ENCODE data around the gene HBE1.
"Not testable (repeated sequence)": the region's sequence is repeated elsewhere in the genome, so short reads cannot be mapped to it uniquely, and the experiment has no call there.

HBE1 gene

DNA sequence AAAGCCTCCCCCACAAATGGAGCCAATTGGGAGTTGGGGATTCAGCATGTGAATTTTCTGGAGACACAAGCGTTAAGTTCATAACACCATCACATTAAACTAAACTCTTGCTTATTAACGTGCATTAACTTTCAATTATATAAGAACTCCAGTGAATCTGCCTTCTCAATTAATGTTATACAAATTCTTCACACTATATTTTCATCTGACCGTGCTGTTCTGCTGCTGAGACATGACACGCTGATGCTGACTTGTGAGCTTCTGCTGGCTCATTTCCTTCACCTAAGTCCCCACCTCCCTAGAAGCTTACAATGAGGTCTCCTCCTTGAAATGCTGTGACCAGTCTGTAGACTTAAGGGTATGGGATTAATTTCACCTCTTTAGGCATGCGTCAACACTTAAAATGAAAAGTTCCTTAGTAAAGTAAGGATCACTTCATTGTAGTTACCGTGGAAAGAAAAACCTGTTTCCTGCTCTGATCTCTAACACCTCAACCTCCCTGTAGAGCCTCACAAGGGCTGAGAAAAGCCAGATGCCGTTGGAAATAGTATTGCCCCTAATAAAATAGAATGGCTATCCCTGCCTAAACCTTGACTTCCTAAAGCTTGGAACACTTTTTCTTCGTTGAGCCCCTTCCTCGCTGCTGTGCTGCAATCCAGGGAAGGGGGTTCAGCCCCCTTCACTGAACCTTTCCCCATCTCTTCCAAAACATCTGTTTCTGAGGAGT lies 17.4 kb downstream of the HBE1 start:
- no peak for DNase-seq

DNA sequence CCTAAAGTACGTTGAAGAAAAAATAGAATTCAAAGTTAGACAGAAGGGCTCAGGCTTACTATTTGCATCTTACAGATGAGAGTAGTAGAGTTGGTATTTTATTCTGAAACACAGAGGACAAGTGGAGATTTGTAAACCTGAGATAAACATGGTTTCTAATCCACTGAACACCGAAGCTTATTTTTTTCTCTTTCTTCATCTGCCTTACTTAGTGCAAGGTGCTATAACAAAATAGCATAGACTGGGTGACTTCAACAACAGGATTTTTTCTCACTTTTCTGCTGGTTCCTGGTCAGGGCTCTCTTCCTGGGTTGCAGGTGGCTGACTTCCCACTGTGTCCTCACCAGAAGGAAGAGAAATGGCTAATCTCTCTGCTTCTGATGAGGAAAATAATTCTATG lies 18.0 kb downstream of the HBE1 start:
- no peak for DNase-seq

- no peak for DNase-seq
Observed at GRCh38 chr11:5250543-5251204, 19.1 kb downstream of the HBE1 start.

DNA sequence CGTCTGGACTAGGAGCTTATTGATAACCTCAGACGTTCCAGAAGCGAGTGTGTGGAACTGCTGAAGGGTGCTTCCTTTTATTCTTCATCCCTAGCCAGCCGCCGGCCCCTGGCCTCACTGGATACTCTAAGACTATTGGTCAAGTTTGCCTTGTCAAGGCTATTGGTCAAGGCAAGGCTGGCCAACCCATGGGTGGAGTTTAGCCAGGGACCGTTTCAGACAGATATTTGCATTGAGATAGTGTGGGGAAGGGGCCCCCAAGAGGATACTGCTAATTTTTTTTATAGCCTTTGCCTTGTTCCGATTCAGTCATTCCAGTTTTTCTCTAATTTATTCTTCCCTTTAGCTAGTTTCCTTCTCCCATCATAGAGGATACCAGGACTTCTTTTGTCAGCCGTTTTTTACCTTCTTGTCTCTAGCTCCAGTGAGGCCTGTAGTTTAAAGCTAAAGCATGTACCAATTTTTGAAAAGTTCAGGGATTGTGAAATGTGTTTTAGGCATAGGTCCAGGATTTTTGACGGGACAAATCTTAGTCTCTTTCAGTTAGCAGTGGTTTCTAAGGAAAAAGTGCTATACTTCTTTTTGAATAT lies 19.8 kb downstream of the HBE1 start, which contains the start of gene HBG1:
HBG1 (minus strand) TSS at position 51 of the 590 bp plus-strand sequence. CDS start 53 bp downstream, outside the sequence.
- not testable (repeated sequence) for DNase-seq

GRCh38 chr11:5248498-5248897 lies 21.2 kb downstream of the HBE1 start:
- not testable (repeated sequence) for DNase-seq

DNA sequence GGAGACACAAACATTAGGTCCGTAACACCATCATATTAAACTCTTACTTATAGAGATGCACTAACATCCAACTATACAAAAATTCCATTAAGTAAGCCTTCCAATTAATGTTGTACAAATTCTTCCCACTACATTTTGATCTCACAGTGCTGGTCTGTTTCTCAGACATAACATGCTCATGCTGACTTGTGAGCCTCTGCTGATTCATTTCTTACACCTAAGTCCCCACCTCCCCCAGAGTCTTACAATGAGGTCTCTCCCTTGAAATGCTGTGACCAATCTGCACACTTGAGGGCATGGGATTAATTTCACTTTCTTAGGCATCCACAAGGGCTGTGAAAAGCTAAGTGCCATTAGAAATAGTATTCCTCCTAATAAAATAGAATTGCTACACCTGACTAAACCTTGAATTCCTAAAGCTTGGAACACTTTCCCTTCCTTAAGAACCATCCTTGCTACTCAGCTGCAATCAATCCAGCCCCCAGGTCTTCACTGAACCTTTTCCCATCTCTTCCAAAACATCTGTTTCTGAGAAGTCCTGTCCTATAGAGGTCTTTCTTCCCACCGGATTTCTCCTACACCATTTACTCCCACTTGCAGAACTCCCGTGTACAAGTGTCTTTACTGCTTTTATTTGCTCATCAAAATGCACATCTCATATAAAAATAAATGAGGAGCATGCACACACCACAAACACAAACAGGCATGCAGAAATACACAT lies 22.1 kb downstream of the HBE1 start:
- no peak for DNase-seq

GRCh38 chr11:5246772-5247471 lies 22.8 kb downstream of the HBE1 start:
- no peak for DNase-seq

GRCh38 chr11:5245155-5245554 lies 24.6 kb downstream of the HBE1 start:
- DNase-seq: no peak

GRCh38 chr11:5243816-5244180 lies 25.9 kb downstream of the HBE1 start:
- no peak for DNase-seq

DNA sequence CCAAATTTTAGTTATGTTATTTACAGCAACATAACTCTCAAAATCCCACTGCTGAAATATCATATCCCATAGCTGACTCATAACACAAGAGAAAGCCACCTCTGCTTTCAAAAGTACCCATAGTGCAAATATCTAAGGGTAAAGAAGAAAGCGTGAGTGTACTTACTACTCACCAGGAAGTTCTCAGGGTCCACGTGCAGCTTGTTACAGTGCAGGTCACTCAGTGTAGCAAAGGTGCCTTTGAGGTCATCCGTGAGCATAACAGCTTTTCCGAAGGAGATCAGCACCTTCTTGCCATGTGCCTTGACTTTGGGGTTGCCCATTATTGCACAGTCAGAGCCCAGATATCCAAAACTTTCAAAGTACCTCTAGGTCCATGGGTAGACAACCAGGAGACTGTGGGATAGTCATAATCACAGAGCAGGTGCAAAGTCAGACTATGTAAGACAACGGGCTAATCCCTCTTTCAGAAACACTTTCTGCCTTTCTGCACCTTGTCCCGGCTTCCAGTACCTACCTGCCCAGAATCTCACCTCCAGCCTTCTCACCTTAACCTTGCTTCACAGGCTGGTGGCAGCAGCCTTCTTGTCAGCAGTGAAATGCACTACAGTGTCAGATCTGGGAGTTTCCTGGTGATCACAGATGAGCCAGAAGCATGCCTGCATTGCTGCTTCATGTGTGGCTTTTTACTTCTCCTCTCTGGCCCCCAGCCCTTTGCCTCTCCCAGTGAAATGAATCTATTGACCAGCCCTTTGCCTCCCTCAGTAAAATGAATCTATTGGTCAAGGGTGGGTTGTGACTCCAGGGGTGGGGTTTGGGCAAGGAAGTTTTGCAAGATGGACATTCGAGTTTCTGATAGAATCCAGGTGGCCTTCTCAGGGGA lies 26.6 kb downstream of the HBE1 start:
- no peak for DNase-seq

DNA sequence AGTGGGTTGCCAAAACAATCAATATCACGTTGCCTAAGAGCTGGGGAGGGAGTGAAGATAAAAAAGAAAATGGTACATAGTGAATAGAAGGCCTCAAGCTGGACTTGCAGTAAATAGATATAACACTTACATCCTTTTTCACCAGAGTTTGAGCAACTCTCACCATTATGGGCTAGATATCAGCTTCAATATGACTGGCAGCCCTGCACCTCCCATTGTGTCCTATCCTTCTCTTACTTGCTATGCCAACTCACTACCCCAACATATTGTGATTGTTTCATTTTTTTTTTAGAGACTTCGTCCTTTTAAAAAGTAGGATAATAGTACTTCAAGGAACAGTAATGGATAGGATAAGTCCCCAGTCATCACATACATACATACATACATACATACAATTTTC lies 27.5 kb downstream of the HBE1 start:
- no peak for DNase-seq

DNA sequence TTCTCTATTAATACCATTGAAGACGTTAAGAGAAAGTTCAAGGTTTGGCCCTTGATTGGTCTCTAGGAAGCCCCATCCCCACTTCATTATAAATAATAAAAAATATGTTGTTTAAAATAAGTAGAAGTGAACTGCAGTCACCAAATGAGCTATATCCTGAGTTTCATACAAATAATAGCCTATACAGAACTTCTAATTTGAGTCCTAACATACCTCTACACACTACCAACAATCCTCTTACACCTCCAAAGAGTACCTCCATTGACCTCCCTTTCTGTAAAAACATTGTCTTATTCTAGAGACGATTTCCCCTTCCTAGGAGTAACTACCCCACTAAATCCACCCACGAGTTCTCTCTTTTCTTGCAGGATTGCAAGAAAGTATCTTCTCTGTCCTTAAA lies 28.3 kb downstream of the HBE1 start:
- DNase-seq: no peak

DNA sequence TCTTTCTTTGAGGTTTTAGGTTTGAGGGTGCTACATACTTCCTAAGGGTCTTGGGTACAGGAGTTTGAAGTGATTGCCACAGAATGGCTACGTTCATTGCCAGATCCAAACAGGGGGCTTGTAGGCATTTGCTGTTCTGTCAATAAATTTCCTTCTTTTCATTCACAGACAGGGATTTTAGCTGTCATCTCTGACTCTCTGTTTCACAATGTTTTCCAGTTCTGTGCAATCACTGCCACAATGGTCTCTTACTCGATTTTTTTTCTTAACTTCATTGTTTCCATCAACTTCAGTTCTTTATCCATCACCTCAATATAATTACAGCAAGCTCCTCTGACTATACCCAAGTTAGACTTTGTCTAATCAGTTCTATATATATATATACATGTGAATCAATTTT lies 29.3 kb downstream of the HBE1 start:
- DNase-seq: no peak

GRCh38 chr11:5240056-5240455 lies 29.7 kb downstream of the HBE1 start:
- DNase-seq: no peak

DNA sequence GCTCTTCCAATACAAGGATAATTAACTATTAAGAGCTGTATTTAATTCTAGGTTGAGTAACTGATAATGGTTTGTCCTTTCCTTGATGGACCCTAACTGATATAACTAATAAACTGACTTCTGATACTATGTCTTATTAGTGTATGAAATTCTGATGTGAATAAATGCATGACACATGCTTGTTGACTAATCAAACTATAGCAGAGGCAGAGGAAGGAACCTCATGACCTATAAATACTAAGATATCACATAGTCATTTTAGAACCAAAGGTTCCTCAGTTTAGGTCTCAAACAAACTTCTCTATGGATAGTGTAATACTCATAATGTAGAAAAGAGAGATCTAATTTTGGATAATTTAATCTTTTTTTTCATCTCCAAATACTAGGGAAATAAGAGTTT lies 30.7 kb downstream of the HBE1 start:
- no peak for DNase-seq

- no peak for DNase-seq
Observed at GRCh38 chr11:5238486-5238885, 31.3 kb downstream of the HBE1 start.

DNA sequence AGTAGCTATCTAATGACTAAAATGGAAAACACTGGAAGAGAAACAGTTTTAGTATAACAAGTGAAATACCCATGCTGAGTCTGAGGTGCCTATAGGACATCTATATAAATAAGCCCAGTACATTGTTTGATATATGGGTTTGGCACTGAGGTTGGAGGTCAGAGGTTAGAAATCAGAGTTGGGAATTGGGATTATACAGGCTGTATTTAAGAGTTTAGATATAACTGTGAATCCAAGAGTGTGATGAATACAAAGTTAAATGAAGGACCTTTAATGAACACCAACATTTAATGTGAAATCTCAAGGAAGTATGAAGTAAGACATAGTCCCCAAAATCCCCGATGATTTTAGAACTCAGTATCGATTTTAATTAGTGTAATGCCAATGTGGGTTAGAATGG lies 32.3 kb downstream of the HBE1 start:
- no peak for DNase-seq

DNA sequence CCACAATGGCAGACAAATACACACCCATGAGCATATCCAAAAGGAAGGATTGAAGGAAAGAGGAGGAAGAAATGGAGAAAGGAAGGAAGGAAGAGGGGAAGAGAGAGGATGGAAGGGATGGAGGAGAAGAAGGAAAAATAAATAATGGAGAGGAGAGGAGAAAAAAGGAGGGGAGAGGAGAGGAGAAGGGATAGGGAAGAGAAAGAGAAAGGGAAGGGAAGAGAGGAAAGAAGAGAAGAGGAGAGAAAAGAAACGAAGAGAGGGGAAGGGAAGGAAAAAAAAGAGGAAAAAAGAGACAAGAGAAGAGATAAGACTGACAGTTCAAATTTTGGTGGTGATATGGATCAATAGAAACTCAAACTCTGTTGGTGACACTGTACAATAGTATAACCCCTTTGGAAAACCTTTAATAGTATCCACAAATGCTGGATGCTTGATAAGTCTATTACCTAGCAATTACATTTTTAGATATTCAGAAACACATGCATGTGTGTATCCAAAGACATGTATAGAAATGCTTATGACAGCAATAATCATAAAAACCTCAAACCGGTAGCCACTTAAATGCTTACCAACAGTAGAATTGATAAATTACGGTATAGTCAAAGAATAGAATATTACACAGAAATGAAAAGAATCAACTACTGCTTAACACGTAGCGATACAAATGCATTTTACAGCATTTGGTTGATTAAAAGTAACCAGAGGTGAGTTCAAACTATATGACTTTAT lies 34.2 kb downstream of the HBE1 start:
- no peak for DNase-seq

GRCh38 chr11:5234381-5234834 lies 35.3 kb downstream of the HBE1 start, which contains the start of gene HBD:
TSS of gene HBD (minus strand) at chr11:5234483. CDS start at chr11:5234433, 50 bp downstream.
- no peak for DNase-seq

GRCh38 chr11:5233307-5233706 lies 36.4 kb downstream of the HBE1 start:
- no peak for DNase-seq

DNA sequence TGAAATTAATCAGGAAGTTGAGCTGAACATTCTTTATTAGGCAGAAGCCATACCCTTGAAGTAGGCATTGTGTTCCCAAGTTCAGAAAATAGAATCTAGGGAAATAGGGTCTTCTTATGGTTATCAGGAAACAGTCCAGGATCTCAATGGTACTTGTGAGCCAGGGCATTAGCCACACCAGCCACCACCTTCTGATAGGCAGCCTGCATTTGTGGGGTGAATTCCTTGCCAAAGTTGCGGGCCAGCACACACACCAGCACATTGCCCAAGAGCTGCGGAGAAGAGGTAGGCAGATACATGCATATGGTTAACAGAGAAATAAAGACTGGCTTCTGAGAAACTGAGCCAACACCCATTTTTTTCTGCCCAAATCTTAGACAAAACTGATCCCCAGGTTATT lies 36.9 kb downstream of the HBE1 start:
- no peak for DNase-seq
